GM23338 (cell line): Measurements from ENCODE around the gene MBD3L4. TPM values are rescaled to one million over a fixed set of nuclear protein-coding genes. Genes with fewer than 3 reads are reported as not detected.
A peak's percentile ranks its signal among the peaks of the same experiment; 100 is the strongest.

Experiments
- ATAC-seq: fragments of 200-7000 bp; cut with Tn5 transposase; 3 replicates; pipeline ENCODE4 v1.9.1; 2020
- DNase-seq: peaks from one replicate; pipeline ENCODE4 v3.0.0-alpha.2; 2015; ENCODE audit warnings: low spot score
- H2AFZ ChIP-seq: fragments of 200-600 bp; sonication (generic); 2 replicates; pipeline ENCODE4 v1.8.0; 2016; ENCODE audit warnings: antibody characterized with exemption, mild to moderate bottlenecking, moderate library complexity
- H3F3A ChIP-seq: fragments of 200-600 bp; sonication (generic); replicated peaks from 2 replicates; pipeline ENCODE4 v1.8.0; 2017; ENCODE audit warnings: antibody characterized with exemption, mixed run types, low read depth
- H3K27ac ChIP-seq: fragments of 200-600 bp; sonication (generic); 2 replicates; pipeline ENCODE4 v1.6.1; 2016; ENCODE audit warnings: low read depth
- H3K27me3 ChIP-seq: fragments of 200-600 bp; sonication (generic); 2 replicates; pipeline ENCODE4 v1.8.0; 2016; ENCODE audit warnings: mild to moderate bottlenecking, mixed run types, moderate library complexity; ENCODE audit not compliant: insufficient read depth
- H3K36me3 ChIP-seq: fragments of 200-600 bp; sonication (generic); 2 replicates; pipeline ENCODE4 v1.8.0; 2016; ENCODE audit warnings: mild to moderate bottlenecking; ENCODE audit not compliant: insufficient read depth
- H3K4me1 ChIP-seq: fragments of 200-600 bp; sonication (generic); 2 replicates; pipeline ENCODE4 v1.8.0; 2016; ENCODE audit warnings: mild to moderate bottlenecking, moderate library complexity; ENCODE audit not compliant: insufficient read depth
- H3K4me2 ChIP-seq: fragments of 200-600 bp; sonication (generic); 2 replicates; pipeline ENCODE4 v1.7.1; 2017; ENCODE audit warnings: mixed run types
- H3K4me3 ChIP-seq: fragments of 200-600 bp; sonication (generic); 2 replicates; pipeline ENCODE4 v1.6.1; 2016; ENCODE audit warnings: mixed run types
- H3K79me2 ChIP-seq: fragments of 200-600 bp; sonication (generic); replicated peaks from 2 replicates; pipeline ENCODE4 v1.8.0; 2017; ENCODE audit warnings: mild to moderate bottlenecking; ENCODE audit not compliant: insufficient read depth
- H3K9me2 ChIP-seq: fragments of 200-600 bp; sonication (generic); 2 replicates; pipeline ENCODE4 v1.8.0; 2017; ENCODE audit not compliant: insufficient read depth
- H4K20me1 ChIP-seq: fragments of 200-600 bp; sonication (generic); replicated peaks from 2 replicates; pipeline ENCODE4 v1.8.0; 2017; ENCODE audit warnings: mild to moderate bottlenecking; ENCODE audit not compliant: insufficient read depth
- H3K27ac Mint-ChIP-seq: 2 replicates; pipeline ENCODE4 v1.8.0; 2020; ENCODE audit warnings: inconsistent platforms, mild to moderate bottlenecking, moderate library complexity, mixed read lengths
- H3K27me3 Mint-ChIP-seq: 3 replicates; pipeline ENCODE4 v1.8.0; 2022; ENCODE audit warnings: low read depth, mild to moderate bottlenecking, moderate library complexity, mixed read lengths, inconsistent platforms; ENCODE audit not compliant: insufficient read depth, poor library complexity
- H3K36me3 Mint-ChIP-seq: 3 replicates; pipeline ENCODE4 v1.8.0; 2021; ENCODE audit warnings: low read depth, mild to moderate bottlenecking, inconsistent platforms, moderate library complexity, mixed read lengths
- H3K4me1 Mint-ChIP-seq: 3 replicates; pipeline ENCODE4 v1.8.0; 2020; ENCODE audit warnings: mild to moderate bottlenecking, inconsistent platforms, mixed read lengths
- H3K4me3 Mint-ChIP-seq: 3 replicates; pipeline ENCODE4 v1.8.0; 2021; ENCODE audit warnings: moderate library complexity, mild to moderate bottlenecking, inconsistent platforms, mixed read lengths
- H3K9me3 Mint-ChIP-seq: 3 replicates; pipeline ENCODE4 v1.8.0; 2020; ENCODE audit warnings: moderate library complexity, mild to moderate bottlenecking, inconsistent platforms, mixed read lengths
- CREB1 ChIP-seq: fragments of 250-450 bp; sonication (Bioruptor Pico); IDR thresholded peaks from 2 replicates; pipeline ENCODE4 v1.5.0; 2020; ENCODE audit warnings: low read depth, mild to moderate bottlenecking, moderate library complexity
- EZH2 ChIP-seq: fragments of 200-600 bp; sonication (generic); IDR thresholded peaks from one replicate; pipeline ENCODE4 v1.8.0; 2017; ENCODE audit warnings: antibody characterized with exemption, mild to moderate bottlenecking, low read depth; ENCODE audit not compliant: unreplicated experiment
- EZH2phosphoT487 ChIP-seq: fragments of 200-600 bp; sonication (generic); IDR thresholded peaks from one replicate; pipeline ENCODE4 v1.8.1; 2018; ENCODE audit warnings: antibody characterized with exemption; ENCODE audit not compliant: unreplicated experiment
- JUNB ChIP-seq: IDR thresholded peaks from one replicate; pipeline ENCODE4 v1.6.1; 2016; ENCODE audit warnings: antibody characterized with exemption; ENCODE audit not compliant: unreplicated experiment
- NANOG ChIP-seq: IDR thresholded peaks from 2 replicates; pipeline ENCODE4 v1.6.1; 2016; ENCODE audit warnings: antibody characterized with exemption, borderline replicate concordance
- POLR2AphosphoS5 ChIP-seq: IDR thresholded peaks from 2 replicates; pipeline ENCODE4 v1.6.1; 2016; ENCODE audit warnings: antibody characterized with exemption, low read depth
- REST ChIP-seq: IDR thresholded peaks from one replicate; pipeline ENCODE4 v1.6.1; 2018; ENCODE audit warnings: antibody characterized with exemption; ENCODE audit not compliant: unreplicated experiment
- STAT1 ChIP-seq: IDR thresholded peaks from one replicate; pipeline ENCODE4 v1.6.1; 2016; ENCODE audit warnings: antibody characterized with exemption; ENCODE audit not compliant: unreplicated experiment
- ZNF114 ChIP-seq: fragments of 250-450 bp; sonication (Bioruptor Pico); IDR thresholded peaks from 2 replicates; pipeline ENCODE4 v1.5.0; 2020; ENCODE audit warnings: mild to moderate bottlenecking, moderate library complexity
- ZNF331 ChIP-seq: fragments of 250-450 bp; sonication (Bioruptor Pico); IDR thresholded peaks from 2 replicates; pipeline ENCODE4 v1.5.0; 2020; ENCODE audit warnings: low read depth, mild to moderate bottlenecking, moderate library complexity
- polyA plus RNA-seq: library from polyadenylated mRNA; unstranded; fragments of >200 nt; fragmentation: Nextera tagmentation; extraction: Ambion mirVana; gene quantifications from 2 replicates; pipeline ENCODE4 v1.2.1, GENCODE V29; 2016
- total RNA-seq: library from RNA; depleted of rRNA; stranded (reverse); fragments of >200 nt; shearing (Covaris generic); gene quantifications from 2 replicates; pipeline ENCODE4 v1.2.3, GENCODE V29; 2014
- TF ChIP-seq, protein P1 (sequence below): fragments of 250-450 bp; sonication (Bioruptor Pico); IDR thresholded peaks from 2 replicates; pipeline ENCODE4 v1.5.0; 2020; ENCODE audit warnings: mild to moderate bottlenecking, moderate library complexity
- TF ChIP-seq, protein P2 (sequence below), 2 experiments: fragments of 200-600 bp in 1 of 2; sonication (generic) in 1 of 2; conservative IDR thresholded peaks; 2 replicates each; pipeline versions ENCODE4 v1.5.1 to v1.6.1; 2016 to 2017; ENCODE audit warnings: antibody characterized with exemption in 2 of 2, low read depth in 2 of 2, mild to moderate bottlenecking in 2 of 2, moderate library complexity in 1 of 2
- TF ChIP-seq, protein P3 (sequence below): IDR thresholded peaks from 2 replicates; pipeline ENCODE4 v1.6.1; 2016; ENCODE audit warnings: antibody characterized with exemption

Gene MBD3L4
- total and polyA plus RNA-seq, 2 experiments from 2014 or later: not detected

DNA sequence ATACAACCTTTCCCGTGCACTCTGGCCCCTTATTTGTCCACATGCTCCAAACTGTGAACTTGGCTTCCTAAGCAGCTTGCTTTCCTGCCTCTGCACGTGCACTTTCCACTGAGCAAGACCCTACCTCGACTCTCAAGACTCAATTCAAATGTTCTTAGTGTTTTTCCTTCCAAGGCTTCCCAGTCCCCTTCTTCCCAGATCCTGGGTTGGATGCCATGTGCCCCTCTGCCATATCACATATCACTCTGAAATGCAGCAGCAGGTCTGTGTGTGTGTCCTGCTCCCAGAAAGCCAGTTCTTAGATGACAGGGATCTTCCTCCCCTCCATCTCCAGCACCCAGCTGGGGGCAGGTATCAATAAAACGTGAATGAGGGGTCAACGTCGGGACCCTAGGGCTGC is 32.6 kb upstream of the MBD3L4 start:
- TF ChIP-seq ZNF114: no peak
- no peak for TF ChIP-seq EZH2
- no peak for TF ChIP-seq EZH2phosphoT487
- TF ChIP-seq JUNB: no peak
- no peak for TF ChIP-seq REST
- no peak for TF ChIP-seq STAT1
- no peak for TF ChIP-seq POLR2AphosphoS5
- TF ChIP-seq, protein P1, sequence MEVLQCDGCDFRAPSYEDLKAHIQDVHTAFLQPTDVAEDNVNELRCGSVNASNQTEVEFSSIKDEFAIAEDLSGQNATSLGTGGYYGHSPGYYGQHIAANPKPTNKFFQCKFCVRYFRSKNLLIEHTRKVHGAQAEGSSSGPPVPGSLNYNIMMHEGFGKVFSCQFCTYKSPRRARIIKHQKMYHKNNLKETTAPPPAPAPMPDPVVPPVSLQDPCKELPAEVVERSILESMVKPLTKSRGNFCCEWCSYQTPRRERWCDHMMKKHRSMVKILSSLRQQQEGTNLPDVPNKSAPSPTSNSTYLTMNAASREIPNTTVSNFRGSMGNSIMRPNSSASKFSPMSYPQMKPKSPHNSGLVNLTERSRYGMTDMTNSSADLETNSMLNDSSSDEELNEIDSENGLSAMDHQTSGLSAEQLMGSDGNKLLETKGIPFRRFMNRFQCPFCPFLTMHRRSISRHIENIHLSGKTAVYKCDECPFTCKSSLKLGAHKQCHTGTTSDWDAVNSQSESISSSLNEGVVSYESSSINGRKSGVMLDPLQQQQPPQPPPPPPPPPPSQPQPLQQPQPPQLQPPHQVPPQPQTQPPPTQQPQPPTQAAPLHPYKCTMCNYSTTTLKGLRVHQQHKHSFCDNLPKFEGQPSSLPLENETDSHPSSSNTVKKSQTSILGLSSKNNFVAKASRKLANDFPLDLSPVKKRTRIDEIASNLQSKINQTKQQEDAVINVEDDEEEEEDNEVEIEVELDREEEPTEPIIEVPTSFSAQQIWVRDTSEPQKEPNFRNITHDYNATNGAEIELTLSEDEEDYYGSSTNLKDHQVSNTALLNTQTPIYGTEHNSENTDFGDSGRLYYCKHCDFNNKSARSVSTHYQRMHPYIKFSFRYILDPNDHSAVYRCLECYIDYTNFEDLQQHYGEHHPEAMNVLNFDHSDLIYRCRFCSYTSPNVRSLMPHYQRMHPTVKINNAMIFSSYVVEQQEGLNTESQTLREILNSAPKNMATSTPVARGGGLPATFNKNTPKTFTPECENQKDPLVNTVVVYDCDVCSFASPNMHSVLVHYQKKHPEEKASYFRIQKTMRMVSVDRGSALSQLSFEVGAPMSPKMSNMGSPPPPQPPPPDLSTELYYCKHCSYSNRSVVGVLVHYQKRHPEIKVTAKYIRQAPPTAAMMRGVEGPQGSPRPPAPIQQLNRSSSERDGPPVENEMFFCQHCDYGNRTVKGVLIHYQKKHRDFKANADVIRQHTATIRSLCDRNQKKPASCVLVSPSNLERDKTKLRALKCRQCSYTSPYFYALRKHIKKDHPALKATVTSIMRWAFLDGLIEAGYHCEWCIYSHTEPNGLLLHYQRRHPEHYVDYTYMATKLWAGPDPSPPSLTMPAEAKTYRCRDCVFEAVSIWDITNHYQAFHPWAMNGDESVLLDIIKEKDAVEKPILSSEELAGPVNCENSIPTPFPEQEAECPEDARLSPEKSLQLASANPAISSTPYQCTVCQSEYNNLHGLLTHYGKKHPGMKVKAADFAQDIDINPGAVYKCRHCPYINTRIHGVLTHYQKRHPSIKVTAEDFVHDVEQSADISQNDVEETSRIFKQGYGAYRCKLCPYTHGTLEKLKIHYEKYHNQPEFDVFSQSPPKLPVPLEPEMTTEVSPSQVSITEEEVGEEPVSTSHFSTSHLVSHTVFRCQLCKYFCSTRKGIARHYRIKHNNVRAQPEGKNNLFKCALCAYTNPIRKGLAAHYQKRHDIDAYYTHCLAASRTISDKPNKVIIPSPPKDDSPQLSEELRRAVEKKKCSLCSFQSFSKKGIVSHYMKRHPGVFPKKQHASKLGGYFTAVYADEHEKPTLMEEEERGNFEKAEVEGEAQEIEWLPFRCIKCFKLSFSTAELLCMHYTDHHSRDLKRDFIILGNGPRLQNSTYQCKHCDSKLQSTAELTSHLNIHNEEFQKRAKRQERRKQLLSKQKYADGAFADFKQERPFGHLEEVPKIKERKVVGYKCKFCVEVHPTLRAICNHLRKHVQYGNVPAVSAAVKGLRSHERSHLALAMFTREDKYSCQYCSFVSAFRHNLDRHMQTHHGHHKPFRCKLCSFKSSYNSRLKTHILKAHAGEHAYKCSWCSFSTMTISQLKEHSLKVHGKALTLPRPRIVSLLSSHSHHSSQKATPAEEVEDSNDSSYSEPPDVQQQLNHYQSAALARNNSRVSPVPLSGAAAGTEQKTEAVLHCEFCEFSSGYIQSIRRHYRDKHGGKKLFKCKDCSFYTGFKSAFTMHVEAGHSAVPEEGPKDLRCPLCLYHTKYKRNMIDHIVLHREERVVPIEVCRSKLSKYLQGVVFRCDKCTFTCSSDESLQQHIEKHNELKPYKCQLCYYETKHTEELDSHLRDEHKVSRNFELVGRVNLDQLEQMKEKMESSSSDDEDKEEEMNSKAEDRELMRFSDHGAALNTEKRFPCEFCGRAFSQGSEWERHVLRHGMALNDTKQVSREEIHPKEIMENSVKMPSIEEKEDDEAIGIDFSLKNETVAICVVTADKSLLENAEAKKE (CRISPR knock-in tag): no peak
- TF ChIP-seq, protein P2, sequence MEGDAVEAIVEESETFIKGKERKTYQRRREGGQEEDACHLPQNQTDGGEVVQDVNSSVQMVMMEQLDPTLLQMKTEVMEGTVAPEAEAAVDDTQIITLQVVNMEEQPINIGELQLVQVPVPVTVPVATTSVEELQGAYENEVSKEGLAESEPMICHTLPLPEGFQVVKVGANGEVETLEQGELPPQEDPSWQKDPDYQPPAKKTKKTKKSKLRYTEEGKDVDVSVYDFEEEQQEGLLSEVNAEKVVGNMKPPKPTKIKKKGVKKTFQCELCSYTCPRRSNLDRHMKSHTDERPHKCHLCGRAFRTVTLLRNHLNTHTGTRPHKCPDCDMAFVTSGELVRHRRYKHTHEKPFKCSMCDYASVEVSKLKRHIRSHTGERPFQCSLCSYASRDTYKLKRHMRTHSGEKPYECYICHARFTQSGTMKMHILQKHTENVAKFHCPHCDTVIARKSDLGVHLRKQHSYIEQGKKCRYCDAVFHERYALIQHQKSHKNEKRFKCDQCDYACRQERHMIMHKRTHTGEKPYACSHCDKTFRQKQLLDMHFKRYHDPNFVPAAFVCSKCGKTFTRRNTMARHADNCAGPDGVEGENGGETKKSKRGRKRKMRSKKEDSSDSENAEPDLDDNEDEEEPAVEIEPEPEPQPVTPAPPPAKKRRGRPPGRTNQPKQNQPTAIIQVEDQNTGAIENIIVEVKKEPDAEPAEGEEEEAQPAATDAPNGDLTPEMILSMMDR (conservative IDR thresholded peaks at IDR 0.05; ENCODE audit: low read depth in 2 of 2): no peak
- TF ChIP-seq, protein P3, sequence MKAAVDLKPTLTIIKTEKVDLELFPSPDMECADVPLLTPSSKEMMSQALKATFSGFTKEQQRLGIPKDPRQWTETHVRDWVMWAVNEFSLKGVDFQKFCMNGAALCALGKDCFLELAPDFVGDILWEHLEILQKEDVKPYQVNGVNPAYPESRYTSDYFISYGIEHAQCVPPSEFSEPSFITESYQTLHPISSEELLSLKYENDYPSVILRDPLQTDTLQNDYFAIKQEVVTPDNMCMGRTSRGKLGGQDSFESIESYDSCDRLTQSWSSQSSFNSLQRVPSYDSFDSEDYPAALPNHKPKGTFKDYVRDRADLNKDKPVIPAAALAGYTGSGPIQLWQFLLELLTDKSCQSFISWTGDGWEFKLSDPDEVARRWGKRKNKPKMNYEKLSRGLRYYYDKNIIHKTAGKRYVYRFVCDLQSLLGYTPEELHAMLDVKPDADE: no peak
- TF ChIP-seq ZNF331 (CRISPR knock-in tag): no peak
- TF ChIP-seq CREB1 (CRISPR knock-in tag): no peak
- TF ChIP-seq NANOG: no peak
- Histone ChIP-seq H3K4me1 (no peaks in the 10 kb centered on the region), H2AFZ (no peak overlapping the region), H4K20me1 (no peaks in the 10 kb centered on the region), H3F3A (no peaks in the 10 kb centered on the region), H3K36me3 (peaks cover 22% of the 10 kb centered on the region), H3K79me2 (peaks cover 12% of the 10 kb centered on the region; the same call in 1 of the 2 replicates), H3K4me3 (no peak overlapping the region), H3K4me2 (no peak overlapping the region), H3K27me3 (no peaks in the 10 kb centered on the region), H3K27ac (no peak overlapping the region), H3K9me2 (no peaks in the 10 kb centered on the region)
- Mint-ChIP-seq H3K27ac (no peak overlapping the region), H3K9me3 (peaks cover 45% of the 10 kb centered on the region), H3K36me3 (peaks cover 72% of the 10 kb centered on the region), H3K27me3 (peaks cover 12% of the 10 kb centered on the region), H3K4me1 (no peaks in the 10 kb centered on the region; the same call in 2 of the 3 replicates), H3K4me3 (peak overlapping the region; percentile 43; the same call in 1 of the 3 replicates)
- no peak for ATAC-seq
- DNase-seq: no peak
